Esophagus muscularis mucosa (tissue), 4 donors: ENCODE data around the gene LIN28A. TPM values are rescaled to one million over a fixed set of nuclear protein-coding genes. Genes with fewer than 3 reads are reported as not detected.

Experiments used
- DNase-seq: peaks from one replicate; pipeline ENCODE4 v3.0.0-alpha.2; 2017; ENCODE audit errors: extremely low spot score
- H3K27ac ChIP-seq, 4 donors: fragments of 200-600 bp; sonication (generic); replicated peaks in 1 of 4; 1 replicate in 3 of 4; 2 replicates in 1 of 4; pipeline ENCODE4 v1.5.1; 2016 to 2019; ENCODE audit warnings: mild to moderate bottlenecking in 1 of 4
- H3K27me3 ChIP-seq, 4 donors: fragments of 200-600 bp; sonication (generic); one replicate each; pipeline versions ENCODE4 v1.5.1 to v1.6.0; 2016 to 2019
- H3K36me3 ChIP-seq, 4 donors: fragments of 200-600 bp; sonication (generic); one replicate each; pipeline ENCODE4 v1.5.1; 2016 to 2019
- H3K4me1 ChIP-seq, 4 donors: fragments of 200-600 bp; sonication (generic); one replicate each; pipeline ENCODE4 v1.5.1; 2016 to 2019
- H3K4me3 ChIP-seq, 4 donors: fragments of 200-600 bp; sonication (generic); 1 replicate in 2 of 4; 2 replicates in 2 of 4; pipeline ENCODE4 v1.5.1; 2016 to 2019; ENCODE audit warnings: mild to moderate bottlenecking in 4 of 4, moderate library complexity in 1 of 4
- H3K9me3 ChIP-seq, 4 donors: fragments of 200-600 bp; sonication (generic); 1 replicate in 3 of 4; 2 replicates in 1 of 4; pipeline ENCODE4 v1.5.1; 2016 to 2019
- CTCF ChIP-seq, 3 experiments: fragments of 200-600 bp in 2 of 3; fragments of 450-650 bp in 1 of 3; sonication (generic) in 2 of 3; IDR thresholded peaks; one replicate each; pipeline ENCODE4 v1.5.1; 2017 to 2019; ENCODE audit warnings: antibody characterized with exemption in 3 of 3, mild to moderate bottlenecking in 2 of 3, moderate library complexity in 1 of 3
- EP300 ChIP-seq: sonication (generic); formaldehyde crosslinking; IDR thresholded peaks from one replicate; pipeline ENCODE4 v1.6.1; 2017; ENCODE audit warnings: antibody characterized with exemption
- POLR2A ChIP-seq: fragments of 450-650 bp; IDR thresholded peaks from one replicate; pipeline ENCODE4 v1.6.1; 2017; ENCODE audit warnings: antibody characterized with exemption, moderate library complexity, mild to moderate bottlenecking, low read depth
- POLR2AphosphoS5 ChIP-seq, 2 donors: sonication (generic); formaldehyde crosslinking; IDR thresholded peaks; one replicate each; pipeline ENCODE4 v1.6.1; 2017; ENCODE audit warnings: antibody characterized with exemption in 2 of 2
- WGBS: methylation state at CpG from one replicate; pipeline ENCODE4 v1.1.5; 2018; 5-methylcytosine and 5-hydroxymethylcytosine counted together
- intact Hi-C: fragments of 100-400 bp; cut with DNase I; formaldehyde crosslinking; loops from one replicate; pipeline ENCODE4 v1.15.1; 2023
- total RNA-seq, 4 donors: library from RNA; depleted of rRNA; stranded (reverse); fragments of >200 nt; gene quantifications; one replicate each; pipeline versions ENCODE4 v1.1.0 to v1.2.1, GENCODE V29; 2016

Gene LIN28A
- total RNA-seq, 4 donors from 2014 or later: not detected

GRCh38 chr1:26438041-26438440 is 27.4 kb downstream of the LIN28A start:
- Histone ChIP-seq H3K36me3 (peaks cover 52 to 89% (median 82%) of the 10 kb centered on the region in 4 donors), H3K4me3 (no peak overlapping the region), H3K4me1 (peaks cover 9 to 17% (median 15%) of the 10 kb centered on the region in 4 donors), H3K9me3 (no peaks in the 10 kb centered on the region), H3K27me3 (no peaks in the 10 kb centered on the region), H3K27ac (no peak overlapping the region)
- TF ChIP-seq POLR2A: no peak
- no peak for TF ChIP-seq EP300
- TF ChIP-seq CTCF (IDR thresholded peaks at IDR 0.05): no peak
- no peak for TF ChIP-seq POLR2AphosphoS5 (IDR thresholded peaks at IDR 0.05)
- DNase-seq: no peak
- WGBS: 99% methylated on average over 6 of the region's 6 CpGs
- intact Hi-C loops: no loop called here

- H3K4me1 ChIP-seq: no peaks in the 10 kb centered on the region
- no peak for DNase-seq
- H3K27me3 ChIP-seq: no peaks in the 10 kb centered on the region
- H3K36me3 ChIP-seq: peaks cover 65 to 99% (median 98%) of the 10 kb centered on the region in 4 donors
- intact Hi-C loops: no loop called here
- no peak overlapping the region for H3K4me3 ChIP-seq
- H3K9me3 ChIP-seq: no peaks in the 10 kb centered on the region
- WGBS: 84% methylated on average over 2 of the region's 2 CpGs
- H3K27ac ChIP-seq: no peak overlapping the region
- TF ChIP-seq POLR2AphosphoS5 (IDR thresholded peaks at IDR 0.05): no peak
- TF ChIP-seq EP300: no peak
- no peak for TF ChIP-seq POLR2A
- TF ChIP-seq CTCF (IDR thresholded peaks at IDR 0.05): no peak
Measured at GRCh38 chr1:26440259-26440658, 29.6 kb downstream of the LIN28A start.

GRCh38 chr1:26449868-26450267 is 39.3 kb downstream of the LIN28A start:
- Histone ChIP-seq H3K36me3 (peaks cover 19 to 100% (median 86%) of the 10 kb centered on the region in 4 donors), H3K9me3 (no peaks in the 10 kb centered on the region), H3K4me3 (no peak overlapping the region), H3K27me3 (no peaks in the 10 kb centered on the region), H3K27ac (no peak overlapping the region), H3K4me1 (no peaks in the 10 kb centered on the region)
- 79% methylated on average over 3 of the region's 3 CpGs for WGBS
- no peak for TF ChIP-seq EP300
- no peak for TF ChIP-seq POLR2AphosphoS5 (IDR thresholded peaks at IDR 0.05)
- no peak for TF ChIP-seq POLR2A
- TF ChIP-seq CTCF (IDR thresholded peaks at IDR 0.05): no peak
- no peak for DNase-seq
- intact Hi-C loops: no loop called here

GRCh38 chr1:26450908-26451307 is 40.3 kb downstream of the LIN28A start:
- TF ChIP-seq EP300 (no peak), POLR2AphosphoS5 (IDR thresholded peaks at IDR 0.05) (no peak), POLR2A (no peak), CTCF (IDR thresholded peaks at IDR 0.05) (no peak)
- Histone ChIP-seq H3K4me3 (no peak overlapping the region), H3K27me3 (no peaks in the 10 kb centered on the region), H3K9me3 (no peaks in the 10 kb centered on the region), H3K4me1 (no peaks in the 10 kb centered on the region), H3K36me3 (peaks cover 19 to 100% (median 83%) of the 10 kb centered on the region in 4 donors), H3K27ac (no peak overlapping the region)
- intact Hi-C loops: no loop called here
- DNase-seq: no peak
- WGBS: 92% methylated on average over 3 of the region's 3 CpGs

GRCh38 chr1:26452459-26453183 is 42.0 kb downstream of the LIN28A start:
- Histone ChIP-seq H3K4me1 (no peaks in the 10 kb centered on the region), H3K4me3 (no peak overlapping the region), H3K27me3 (no peaks in the 10 kb centered on the region), H3K36me3 (peaks cover 19 to 84% (median 71%) of the 10 kb centered on the region in 4 donors), H3K9me3 (no peaks in the 10 kb centered on the region), H3K27ac (no peak overlapping the region)
- 88% methylated on average over 5 of the region's 5 CpGs for WGBS
- no peak for DNase-seq
- TF ChIP-seq POLR2A (no peak), CTCF (IDR thresholded peaks at IDR 0.05) (no peak)
- intact Hi-C loops: no loop called here
